NOMO-1 treated with DMSO at 0.1 percent for 48 hours (cell line): Measurements from ENCODE around the gene ACTR6.
"Not testable (repeated sequence)": the region's sequence is repeated elsewhere in the genome, so short reads cannot be mapped to it uniquely, and the experiment has no call there.

Experiments
- DNase-seq: peaks from one replicate; lab custom pipeline; 2025; ENCODE audit not compliant: unreplicated experiment; lab: John Stamatoyannopoulos, UW

Gene ACTR6

DNA sequence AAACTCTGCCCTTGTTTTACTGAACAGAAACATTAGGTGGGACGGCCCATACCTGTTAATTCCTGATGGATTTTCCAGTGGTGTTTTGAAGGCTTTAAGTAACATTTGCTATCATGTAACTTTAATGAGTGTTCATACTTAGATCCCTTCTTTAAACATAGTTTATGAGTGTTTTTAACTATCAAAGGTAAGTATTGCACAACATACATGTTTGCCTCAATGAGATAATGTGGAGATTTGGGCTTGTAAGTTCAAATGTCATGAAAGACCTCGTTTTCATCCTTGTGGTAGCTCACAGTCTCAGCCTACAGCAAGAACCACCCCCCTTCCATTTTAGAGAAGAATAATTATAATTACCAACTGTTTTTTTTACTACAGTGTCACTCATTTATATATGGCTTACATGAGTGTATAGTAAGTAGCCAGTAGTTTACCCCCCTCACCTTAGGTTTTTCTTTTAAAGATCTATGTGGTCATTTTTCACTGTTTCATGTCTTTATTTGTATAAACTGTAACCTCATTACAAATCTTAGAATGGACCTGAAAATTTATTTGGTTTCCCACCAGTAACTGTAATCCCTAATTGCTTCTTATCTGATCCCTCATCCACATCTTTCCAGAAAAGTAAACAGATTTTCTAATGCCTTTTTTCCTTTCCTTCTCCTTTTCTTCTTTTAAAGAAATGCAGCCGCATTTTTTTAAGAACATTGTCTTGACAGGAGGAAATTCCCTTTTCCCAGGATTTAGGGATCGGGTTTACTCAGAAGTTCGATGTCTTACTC, 18.9 kb downstream of the ACTR6 start:
- DNase-seq = no peak

DNA sequence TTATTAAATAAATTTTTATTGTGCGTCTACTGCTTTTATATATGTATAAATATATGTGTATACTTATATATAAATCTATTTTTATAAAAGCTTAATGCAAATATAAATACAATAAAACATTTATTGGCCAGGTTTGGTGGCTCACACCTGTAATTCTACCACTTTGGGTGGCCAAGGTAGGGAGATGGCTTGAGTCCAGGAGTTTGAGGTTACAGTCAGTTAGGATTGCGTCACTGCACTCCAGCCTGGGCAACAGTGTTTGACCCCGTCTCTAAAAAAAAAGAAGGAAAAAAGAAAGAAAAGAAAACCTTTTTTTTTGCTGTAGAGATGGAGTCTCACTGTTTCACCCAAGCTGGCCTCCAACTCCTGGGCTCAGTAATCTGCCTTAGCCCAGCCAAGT, 20.9 kb downstream of the ACTR6 start:
- DNase-seq = no peak

GRCh38 chr12:100222173-100222572, 21.6 kb downstream of the ACTR6 start:
- not testable (repeated sequence) for DNase-seq

DNA sequence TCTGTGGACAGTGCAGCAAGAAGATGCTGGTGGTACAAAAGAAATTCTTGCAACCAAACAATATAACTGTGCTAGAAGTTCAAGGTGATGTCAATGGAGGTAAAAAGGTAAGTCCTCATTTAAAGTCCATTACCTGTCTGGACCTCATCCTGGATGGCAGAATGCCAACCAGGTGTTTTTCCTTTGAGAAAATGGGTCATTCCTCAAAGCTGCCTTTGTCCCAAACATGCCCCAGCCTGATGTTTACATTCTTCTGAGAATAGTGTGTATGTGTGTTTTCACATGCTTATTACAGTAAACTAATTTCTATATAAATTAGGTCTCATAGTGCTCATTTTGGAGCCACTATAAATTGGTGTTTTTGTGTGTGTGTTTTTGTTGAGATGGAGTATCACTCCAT, 24.9 kb downstream of the ACTR6 start:
- no peak for DNase-seq

DNA sequence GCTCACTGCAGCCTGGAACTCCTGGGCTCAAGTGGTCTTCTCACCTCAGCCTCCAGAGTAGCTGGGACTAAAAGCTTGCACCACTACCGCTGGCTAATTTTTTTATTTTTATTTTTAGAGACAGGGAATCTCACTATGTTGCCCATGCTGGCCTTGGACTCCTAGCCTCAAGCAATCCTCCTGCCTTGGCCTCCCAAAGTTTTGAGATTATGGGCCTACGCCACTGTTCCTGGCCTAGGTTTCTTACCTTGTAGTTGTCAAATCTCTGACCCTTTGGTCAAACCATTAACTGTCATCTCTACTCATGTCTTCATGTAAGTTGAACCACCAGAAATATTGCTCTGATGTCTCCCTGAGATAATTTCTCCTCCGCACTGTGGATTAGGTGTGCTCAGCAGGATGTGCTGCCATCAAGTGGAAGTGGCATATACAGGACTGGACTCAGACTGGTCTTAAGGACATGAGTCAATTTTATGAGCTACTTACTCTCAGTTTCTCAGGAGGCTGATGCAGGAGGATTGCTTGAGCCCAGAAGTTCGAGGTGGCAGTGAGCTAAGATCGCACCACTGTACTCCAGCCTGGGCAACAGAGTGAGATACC, 28.5 kb downstream of the ACTR6 start:
- peak; percentile 23 for DNase-seq

GRCh38 chr12:100229876-100230275, 29.3 kb downstream of the ACTR6 start:
- peak; percentile 38 for DNase-seq

DNA sequence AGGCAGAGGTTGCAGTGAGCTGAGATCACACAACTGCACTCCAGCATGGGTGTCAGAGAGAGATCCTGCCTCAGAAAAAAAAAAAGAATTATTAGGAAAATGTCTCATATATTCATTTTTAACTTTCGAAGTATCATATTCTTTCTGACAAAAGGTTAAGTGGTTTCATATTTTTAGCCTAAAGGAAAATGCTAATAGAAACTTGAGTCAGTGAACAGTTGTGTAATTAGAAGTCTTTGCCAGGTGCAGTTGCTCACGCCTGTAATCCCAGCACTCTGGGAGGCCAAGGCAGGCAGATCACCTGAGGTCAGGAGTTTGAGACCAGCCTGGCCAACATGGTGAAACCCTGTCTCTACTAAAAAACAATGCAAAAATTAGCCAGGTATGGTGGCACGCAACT, 31.3 kb downstream of the ACTR6 start:
- DNase-seq = not testable (repeated sequence)

GRCh38 chr12:100234166-100234565, 33.6 kb downstream of the ACTR6 start:
- DNase-seq = no peak

DNA sequence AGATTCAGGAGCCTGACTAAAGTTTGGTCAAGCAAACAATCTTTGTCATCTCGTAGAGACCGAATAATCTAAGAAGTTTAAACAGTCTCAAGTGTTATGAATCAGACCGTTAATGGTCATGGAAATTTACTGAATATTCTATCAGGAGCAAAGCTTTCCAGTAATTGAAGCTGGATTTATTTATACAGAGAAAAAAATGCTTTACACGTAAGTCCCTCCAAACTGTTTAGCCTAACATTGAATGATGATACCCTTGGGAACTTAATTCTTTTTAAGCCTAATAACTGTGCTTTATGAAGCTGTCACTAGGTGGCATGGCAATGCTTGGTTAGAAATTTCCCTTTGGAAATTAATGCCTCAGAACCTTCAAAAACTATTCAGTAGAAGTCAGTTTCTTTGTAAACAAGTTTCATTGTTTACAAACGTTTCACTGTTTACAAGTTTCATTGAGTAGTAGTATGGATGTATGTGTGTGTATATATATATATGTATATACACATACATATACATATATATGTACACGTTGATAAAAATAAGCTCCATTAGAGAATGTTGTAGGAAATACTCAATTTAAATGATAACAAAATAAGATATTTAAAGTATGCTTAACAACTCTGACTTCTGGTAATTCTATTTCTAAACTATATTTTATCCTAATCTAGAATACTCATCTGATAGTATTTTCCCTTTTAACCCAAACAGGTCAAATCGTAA, 34.1 kb downstream of the ACTR6 start:
- peak; percentile 14 for DNase-seq

DNA sequence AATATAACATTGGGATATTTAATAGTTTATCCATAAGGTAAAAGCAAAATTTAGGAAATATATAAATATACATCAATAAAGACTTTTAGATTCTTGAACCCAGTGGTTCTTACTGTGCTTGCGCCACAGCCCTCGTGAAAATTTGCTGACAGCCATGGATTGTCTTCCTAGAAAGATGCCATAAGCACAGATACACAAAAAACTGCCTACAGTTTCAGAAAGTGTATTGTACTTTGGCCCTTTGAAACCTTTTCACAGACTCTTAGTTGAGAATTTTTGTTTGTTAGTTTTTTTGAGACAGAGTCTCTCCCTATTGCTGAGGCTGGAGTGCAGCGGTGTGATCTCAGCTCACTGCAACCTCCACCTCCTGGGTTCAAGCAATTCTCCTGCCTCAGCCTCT, 38.2 kb downstream of the ACTR6 start:
- DNase-seq = no peak

GRCh38 chr12:100239589-100239988, 39.0 kb downstream of the ACTR6 start:
- no peak for DNase-seq

GRCh38 chr12:100243137-100243536, 42.5 kb downstream of the ACTR6 start:
- no peak for DNase-seq

DNA sequence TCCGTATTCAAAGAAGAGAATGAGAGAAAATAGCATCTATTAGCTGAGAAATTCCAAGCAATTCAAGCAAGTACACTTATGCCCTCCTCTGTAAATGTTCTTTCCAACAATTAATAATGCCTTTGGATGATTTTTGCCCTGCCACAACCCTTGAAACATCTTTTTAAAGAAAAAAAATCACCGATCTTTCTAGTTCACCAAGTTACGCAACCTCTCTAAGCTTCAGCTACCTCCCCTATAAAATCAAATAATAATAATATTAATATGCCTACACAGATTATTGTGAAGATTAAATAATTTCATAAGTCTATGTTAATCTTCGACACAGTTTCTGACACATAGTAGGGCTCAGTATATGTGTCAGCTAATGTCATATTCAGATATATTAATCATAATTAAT, 47.1 kb downstream of the ACTR6 start:
- DNase-seq = no peak

DNA sequence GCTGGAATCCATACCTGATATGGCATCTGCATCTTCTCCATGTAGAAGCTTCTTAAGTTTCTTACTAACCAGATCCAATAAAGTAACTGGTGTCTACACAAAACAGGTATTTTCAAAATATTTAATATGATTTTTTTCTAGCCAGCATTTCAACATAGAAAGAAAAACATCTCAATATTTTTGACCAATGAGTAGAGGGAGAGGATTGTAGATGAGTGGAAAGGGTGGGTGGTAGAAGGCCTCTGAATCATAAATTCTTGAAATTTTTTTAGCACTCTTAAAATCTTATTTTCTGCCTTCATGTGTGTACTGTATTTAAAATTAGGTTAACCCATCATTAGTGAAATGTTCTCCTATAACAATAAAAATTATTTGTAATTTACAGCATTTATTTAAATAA, 48.3 kb downstream of the ACTR6 start:
- no peak for DNase-seq

DNA sequence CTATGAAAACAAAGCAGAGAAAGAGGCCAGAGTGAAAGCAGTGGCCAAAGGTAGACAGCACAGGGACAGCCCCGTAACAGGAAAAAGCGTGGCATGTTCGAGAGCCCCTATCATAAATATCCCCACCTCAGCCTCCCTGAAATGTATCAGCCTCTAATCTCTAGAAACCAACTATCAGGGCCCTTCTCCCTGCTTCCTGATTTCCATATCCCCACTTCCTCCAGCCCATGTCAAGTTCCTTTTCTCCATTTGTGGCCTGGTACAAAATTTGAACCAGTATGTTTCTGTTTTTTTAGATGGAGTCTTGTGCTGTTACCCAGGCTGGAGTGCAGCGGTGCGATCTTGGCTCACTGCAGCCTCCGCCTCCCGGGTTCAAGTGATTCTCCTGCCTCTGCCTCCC, 49.3 kb downstream of the ACTR6 start:
- DNase-seq = no peak

DNA sequence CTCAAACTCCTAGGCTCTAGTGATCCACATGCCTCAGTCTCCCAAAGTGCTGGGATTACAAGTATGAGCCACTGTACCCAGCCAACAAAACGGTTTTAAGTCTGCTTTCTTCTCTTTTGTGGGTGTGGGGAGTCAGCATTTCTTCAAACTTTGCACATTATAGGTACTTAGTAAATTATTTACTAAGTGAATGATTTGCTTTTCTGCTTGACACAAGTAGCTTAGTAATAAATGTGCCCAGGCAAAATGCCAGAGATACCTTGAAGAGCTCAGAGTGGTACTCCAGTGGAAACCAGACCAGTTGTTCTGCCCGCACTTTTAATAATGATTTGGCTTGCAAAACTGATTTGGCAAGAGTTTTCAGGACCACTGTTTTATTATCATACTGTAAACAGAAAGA, 51.3 kb downstream of the ACTR6 start:
- no peak for DNase-seq

DNA sequence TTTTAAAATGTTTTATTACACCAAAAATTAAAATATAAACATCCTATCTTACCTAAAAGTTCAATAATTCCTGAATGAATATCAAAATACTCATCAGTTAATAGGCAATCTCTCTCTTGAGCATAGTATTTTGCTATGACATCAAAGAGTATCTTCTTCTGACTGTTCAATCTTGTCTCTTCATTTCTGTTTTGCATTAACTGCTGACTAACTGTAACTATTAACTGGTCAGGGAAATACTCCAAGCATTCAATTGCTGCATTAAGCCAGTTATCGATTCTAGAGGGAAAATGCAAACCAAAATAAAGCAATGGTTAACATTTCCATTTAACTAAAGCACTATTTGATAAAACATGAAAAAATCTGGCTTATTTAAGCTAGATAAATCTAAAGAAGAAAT, 52.8 kb downstream of the ACTR6 start:
- DNase-seq = no peak

GRCh38 chr12:100254876-100255275, 54.3 kb downstream of the ACTR6 start:
- DNase-seq = no peak

DNA sequence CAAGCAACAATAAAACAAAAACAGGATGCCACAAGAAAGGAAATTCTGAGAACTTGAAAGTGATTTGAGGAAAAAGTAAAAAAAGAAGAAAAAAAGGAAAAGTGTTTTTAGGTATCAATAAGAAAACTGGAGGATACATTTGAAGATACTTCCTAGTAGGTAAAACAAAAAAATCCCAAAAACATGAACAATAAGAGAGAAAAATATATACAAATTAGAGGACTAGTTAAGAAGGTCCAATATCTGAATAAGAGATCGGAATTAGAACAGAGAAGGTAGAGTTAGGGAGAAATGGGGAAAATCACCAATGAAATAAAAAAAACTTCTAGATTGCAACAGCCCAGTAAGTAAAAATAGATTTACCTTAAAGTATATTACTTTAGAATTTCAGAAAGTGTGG, 57.5 kb downstream of the ACTR6 start:
- DNase-seq = no peak

GRCh38 chr12:100263131-100263530, 62.5 kb downstream of the ACTR6 start:
- no peak for DNase-seq

DNA sequence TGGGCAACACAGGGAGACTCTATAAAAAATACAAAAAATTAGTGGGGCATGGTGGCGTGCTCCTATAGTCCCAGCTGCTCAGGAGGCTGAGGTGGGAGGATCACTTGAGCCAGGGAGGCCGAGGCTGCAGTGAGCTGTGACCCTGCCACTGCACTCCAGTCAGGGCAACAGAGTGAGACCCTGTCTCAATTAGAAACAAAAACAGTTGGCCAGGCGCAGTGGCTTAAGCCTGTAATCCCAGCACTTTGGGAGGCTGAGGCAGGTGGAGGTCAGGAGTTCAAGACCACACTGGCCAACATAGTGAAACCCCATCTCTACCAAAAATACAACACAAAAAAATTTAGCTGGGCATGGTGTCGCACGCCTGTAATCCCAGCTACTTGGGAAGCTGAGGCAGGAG, 64.5 kb downstream of the ACTR6 start:
- not testable (repeated sequence) for DNase-seq
